ENCODE measurements around the gene CTBP1. TPM values are rescaled to one million over a fixed set of nuclear protein-coding genes. Genes with fewer than 3 reads are reported as not detected.

The CTBP1 gene
- total and polyA plus RNA-seq, 2 of the 8 experiments (the other 6 are each of a cell fraction or from before 2014, with no cell fraction given), result 128 to 185 TPM

DNA sequence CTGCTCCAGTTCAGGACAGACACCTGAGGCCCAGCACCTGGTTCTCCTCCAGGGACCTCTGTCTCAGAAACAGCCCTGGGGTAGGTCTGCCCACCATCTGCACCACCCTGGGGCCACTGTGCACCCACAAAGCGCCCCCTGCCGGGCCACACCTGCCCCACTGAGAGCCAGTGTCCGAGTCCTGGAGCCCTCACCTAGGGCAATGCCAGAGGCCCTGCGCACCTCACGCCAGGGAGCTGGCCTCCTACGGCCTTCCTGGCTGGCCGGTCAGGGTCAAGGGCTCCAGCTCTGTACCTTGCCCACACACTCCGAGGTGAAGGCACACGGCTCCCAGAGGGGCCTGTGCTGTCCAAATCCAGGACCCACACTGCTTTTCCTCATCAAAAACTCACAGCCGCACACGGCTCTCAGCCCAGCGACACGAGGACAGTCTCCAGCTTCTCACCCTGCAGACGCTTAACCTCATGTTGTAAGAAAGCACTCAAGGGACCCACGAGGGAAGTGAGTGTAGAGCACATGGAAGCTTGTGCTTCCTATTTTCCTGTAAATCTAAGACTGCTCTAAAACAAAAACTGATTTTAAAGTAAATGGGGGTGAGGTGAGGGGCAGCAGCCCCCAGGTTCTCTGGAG is 5.4 kb downstream of the CTBP1 start (continued):
- TF ChIP-seq, protein P1, sequence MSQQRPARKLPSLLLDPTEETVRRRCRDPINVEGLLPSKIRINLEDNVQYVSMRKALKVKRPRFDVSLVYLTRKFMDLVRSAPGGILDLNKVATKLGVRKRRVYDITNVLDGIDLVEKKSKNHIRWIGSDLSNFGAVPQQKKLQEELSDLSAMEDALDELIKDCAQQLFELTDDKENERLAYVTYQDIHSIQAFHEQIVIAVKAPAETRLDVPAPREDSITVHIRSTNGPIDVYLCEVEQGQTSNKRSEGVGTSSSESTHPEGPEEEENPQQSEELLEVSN (IDR thresholded peaks at IDR 0.05), result no peak
- TF ChIP-seq JUND (IDR thresholded peaks at IDR 0.05; ENCODE audit: low read length) (no peak), KDM4A (IDR thresholded peaks at IDR 0.05; ENCODE audit: low read depth, low read length, severe bottlenecking) (no peak), CBX8 (IDR thresholded peaks at IDR 0.05; ENCODE audit: borderline replicate concordance, low read depth, low read length) (no peak)
- TF ChIP-seq, protein P2, sequence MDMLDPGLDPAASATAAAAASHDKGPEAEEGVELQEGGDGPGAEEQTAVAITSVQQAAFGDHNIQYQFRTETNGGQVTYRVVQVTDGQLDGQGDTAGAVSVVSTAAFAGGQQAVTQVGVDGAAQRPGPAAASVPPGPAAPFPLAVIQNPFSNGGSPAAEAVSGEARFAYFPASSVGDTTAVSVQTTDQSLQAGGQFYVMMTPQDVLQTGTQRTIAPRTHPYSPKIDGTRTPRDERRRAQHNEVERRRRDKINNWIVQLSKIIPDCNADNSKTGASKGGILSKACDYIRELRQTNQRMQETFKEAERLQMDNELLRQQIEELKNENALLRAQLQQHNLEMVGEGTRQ (IDR thresholded peaks at IDR 0.05; ENCODE audit: low read length), result no peak
